ENCODE data around the gene FKBP1A. TPM values are rescaled to one million over a fixed set of nuclear protein-coding genes. Genes with fewer than 3 reads are reported as not detected.
"Not testable (repeated sequence)": the region's sequence is repeated elsewhere in the genome, so short reads cannot be mapped to it uniquely, and the experiment has no call there.

The FKBP1A gene
- polyA plus RNA-seq, 12 donors, result 235 to 628 (median 298) TPM

GRCh38 chr20:1370548-1371110, 22.2 kb downstream of the FKBP1A start:
- DNase-seq, result no peak

GRCh38 chr20:1369970-1370369, 22.9 kb downstream of the FKBP1A start:
- no peak for DNase-seq

DNA sequence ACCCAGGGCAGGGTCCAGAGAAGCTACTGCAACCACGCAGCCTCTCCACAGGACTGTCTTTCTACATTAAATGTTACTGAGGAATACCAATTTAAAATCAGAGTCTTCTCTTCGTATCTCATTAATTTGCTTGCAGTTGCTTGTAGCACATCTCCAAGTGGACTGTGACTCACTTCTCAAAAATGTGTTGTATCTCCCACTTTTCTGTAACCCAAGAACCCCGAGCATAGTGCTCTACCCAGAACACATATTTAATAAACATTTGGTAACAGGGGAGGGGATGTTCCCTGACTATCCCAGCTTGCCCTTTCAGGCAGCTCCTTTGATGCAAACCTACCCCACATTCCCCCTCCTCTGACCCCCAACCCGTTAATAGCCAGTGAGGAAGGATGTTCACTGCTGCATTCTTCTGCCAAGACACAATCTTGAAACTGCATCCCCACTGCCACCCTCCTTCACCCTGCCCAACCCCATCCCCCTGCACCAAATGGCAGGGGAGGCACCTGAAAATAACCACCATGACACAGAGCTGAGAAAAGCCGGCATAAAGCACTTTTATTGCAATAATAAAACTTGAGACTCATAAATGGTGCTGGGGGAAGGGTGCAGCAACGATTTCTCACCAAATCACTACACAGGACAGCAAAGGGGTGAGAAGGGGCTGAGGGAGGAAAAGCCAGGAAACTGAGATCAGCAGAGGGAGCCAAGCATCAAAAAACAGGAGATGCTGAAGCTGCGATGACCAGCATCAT, 24.2 kb downstream of the FKBP1A start:
- DNase-seq, result no peak

GRCh38 chr20:1367479-1367878, 25.4 kb downstream of the FKBP1A start:
- no peak for DNase-seq

DNA sequence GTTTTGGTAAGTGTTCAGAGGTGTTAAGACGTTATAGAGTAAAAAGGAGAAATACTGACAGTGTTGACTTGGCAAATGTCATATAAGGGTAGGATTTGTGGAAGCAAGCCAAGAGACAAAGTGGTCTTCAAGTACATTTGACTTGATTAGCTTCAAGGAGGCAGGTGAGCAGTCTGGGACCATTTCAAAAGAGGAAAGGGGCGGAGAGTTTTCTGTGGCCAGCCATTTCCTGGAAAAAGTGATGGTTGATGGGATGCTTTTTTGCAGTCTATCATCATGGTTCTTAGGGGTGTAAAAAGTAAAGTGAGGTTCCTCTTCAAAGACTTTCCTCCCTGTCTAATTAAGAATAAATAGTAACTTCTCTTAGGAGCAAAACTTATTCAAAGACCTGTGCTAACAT, 28.7 kb downstream of the FKBP1A start:
- no peak for DNase-seq

- DNase-seq, result no peak
These were observed 29.3 kb downstream of the FKBP1A start for GRCh38 chr20:1363522-1363921.

DNA sequence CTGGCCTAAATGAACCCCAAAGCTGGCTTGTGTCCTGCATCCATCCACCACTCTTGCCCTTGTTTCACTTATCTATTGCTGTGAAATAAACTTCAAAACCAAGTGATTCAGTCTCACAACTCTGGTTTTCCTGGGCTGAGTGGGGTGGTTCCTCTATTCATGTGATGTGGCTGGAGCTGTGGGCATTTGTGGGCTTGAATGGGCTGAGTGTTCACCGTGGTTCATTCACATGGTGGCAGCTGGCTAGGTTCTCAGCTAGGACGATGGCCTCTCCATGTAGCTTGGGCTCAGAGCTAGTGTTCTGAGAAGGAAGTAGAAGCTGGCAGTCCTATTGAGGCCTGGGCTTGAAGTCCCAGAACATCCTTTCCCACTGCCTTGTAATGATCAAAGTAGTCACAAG, 30.4 kb downstream of the FKBP1A start:
- DNase-seq, result no peak

- DNase-seq, result no peak
These were observed 32.6 kb downstream of the FKBP1A start for GRCh38 chr20:1360094-1360846.

GRCh38 chr20:1357921-1358671, 34.8 kb downstream of the FKBP1A start:
- no peak for DNase-seq

DNA sequence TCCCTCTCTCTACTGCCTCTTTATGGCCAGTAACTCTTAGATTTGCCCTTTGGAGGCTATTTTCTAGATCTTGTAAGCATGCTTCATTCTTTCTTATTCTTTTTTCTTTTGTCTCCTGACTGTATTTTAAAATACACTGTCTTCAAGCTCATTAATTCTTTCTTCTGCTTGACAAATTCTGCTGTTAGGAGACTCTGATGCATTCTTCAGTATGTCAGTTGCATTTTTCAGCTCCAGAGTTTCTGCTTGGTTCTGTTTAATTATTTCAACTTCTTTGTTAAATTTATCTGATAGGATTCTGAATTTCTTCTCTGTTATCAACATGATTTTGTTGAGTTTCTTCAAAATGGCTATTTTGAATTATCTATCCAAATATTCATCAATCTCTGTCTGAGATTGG, 38.9 kb downstream of the FKBP1A start:
- DNase-seq, result no peak

- no peak for DNase-seq
These were observed 46.4 kb downstream of the FKBP1A start for GRCh38 chr20:1346315-1346969.

GRCh38 chr20:1345756-1346093, 47.1 kb downstream of the FKBP1A start:
- no peak for DNase-seq

DNA sequence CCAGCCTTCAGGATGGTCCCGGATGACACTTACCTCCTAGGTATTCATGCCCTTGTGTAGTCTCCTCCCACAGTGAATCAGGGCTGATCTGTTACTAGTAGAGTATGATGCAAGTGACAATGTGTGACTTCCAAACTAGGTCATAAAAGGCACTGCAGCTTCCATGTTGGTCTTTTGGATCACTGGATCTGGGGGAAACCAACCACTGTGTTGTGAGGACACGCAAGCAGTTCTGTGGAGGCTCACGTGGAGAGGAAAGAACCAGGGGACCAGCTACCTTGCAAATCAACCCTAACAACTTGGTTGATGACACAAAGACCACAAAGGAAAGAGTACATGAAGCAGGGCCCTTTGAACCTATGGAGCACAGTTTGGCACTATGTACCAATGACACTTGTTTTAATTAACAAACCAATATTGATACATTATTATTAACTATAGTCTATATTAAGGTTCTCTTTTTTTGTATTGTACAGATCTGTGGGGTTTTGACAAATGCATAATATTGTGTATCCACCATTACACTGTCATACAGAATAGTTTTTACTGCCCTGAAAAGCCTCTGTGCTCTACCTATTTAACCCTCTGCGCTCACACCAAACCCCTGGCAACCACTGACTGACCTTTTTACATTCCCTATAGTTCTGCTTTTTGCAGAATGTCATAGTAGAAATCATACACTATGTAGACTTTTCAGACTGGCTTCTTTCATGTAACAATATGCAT, 47.7 kb downstream of the FKBP1A start:
- no peak for DNase-seq

DNA sequence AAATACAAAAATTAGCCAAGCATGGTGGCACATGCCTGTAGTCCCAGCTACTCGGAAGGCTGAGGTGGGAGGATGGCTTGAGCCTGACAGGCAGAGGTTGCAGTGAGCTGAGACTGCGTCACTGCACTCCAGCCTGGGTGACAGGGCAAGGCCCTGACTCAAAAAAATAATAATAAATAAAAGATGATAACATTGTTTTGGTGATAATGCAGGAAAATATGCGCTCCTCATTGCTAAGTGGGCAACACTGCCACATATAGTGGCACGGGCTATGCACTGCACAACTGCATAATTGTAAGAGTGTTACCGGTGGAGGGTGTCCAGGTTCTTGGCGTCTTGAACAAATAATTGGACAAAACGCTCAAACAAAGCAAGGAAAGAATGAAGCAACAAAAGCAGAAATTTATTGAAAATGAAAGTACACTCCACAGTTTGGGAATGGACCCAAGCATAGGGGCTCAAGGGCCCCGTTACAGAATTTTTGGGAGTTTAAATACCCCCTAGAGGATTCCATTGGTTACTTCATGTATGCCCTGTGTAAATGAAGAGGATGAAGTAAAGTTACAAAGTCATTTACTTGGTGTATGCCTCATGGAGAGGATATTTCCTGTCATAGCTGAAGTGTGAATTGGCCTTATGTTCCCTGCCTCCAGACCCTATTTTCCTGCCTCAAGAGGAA, 49.3 kb downstream of the FKBP1A start:
- DNase-seq, result not testable (repeated sequence)

GRCh38 chr20:1341561-1342265, 51.1 kb downstream of the FKBP1A start:
- DNase-seq, result no peak

GRCh38 chr20:1338801-1339200, 54.1 kb downstream of the FKBP1A start:
- DNase-seq, result no peak

- DNase-seq, result no peak
These were observed 54.8 kb downstream of the FKBP1A start for GRCh38 chr20:1338096-1338495.

DNA sequence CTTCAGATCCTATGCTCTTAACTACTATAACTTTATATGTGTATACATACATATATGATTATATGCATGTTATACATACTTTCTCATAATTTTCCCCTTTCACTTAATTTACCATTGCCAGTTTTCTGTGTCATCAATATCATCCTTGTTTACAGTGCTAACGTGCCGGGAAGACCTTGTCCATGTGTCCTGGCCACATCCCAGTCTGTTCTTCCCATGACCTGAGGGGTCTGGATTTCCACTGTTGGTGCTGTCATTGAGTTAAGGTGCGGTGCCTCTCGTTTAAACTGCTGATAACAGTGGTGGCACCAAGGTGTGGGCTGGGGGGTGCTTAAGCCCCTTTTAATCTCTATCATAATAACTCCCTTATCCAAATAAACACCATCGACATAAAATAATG, 55.4 kb downstream of the FKBP1A start:
- DNase-seq, result no peak

DNA sequence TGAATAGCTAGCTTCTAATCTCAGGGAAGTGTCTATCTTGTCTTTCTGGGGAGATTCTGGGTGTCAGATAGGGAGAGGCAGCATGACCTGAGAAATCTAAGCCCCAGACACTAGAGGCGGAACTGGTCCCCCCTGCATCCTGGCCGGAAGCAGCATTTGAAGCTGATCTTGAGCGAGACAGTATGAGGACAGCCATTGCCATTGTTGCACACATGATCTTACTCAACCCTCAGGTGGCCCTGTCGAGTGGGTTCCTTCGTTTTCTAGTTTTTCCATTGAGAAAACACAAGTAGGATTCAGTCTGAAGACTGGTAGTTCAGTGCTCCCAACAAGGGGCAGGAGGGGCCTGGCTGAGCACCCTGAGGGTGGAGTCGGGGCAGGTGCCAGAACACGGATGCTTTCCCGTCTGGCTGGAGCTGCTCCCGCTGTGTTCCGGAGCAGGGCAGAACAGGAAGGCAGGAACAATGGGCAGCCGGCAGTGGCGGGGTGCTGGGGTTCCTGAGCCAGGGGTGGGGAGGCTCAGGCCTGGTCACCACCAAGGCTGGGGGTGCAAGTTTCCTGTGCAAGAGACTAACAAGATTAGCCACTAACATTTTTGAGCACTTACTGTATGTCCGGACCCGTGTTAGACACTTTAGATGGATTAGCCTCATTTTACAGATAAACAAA, 56.0 kb downstream of the FKBP1A start:
- DNase-seq, result no peak

Measured in muscle of arm (tissue), 12 donors.